NB4 (cell line): ENCODE data around the gene ARRB2.

Experiments
- DNase-seq: peaks from one replicate; pipeline ENCODE4 v3.0.0; 2010; ENCODE audit warnings: low read depth
- H3K4me3 ChIP-seq: one replicate; pipeline ENCODE4 v1.5.1; 2011; ENCODE audit warnings: mild to moderate bottlenecking, low read depth, low read length, moderate library complexity
- MYC ChIP-seq: IDR thresholded peaks from 2 replicates; pipeline ENCODE4 v1.6.1; 2011; ENCODE audit warnings: low read depth, low read length
- POLR2A ChIP-seq: IDR thresholded peaks from 2 replicates; pipeline ENCODE4 v1.6.1; 2011; ENCODE audit warnings: mild to moderate bottlenecking; ENCODE audit not compliant: insufficient read length; ENCODE audit errors: extremely low read depth
- TF ChIP-seq, protein P1 (sequence below): IDR thresholded peaks from 2 replicates; pipeline ENCODE4 v1.6.1; 2011; ENCODE audit warnings: low read depth, low read length
- TF ChIP-seq, protein P2 (sequence below): IDR thresholded peaks from one replicate; pipeline ENCODE4 v1.5.1; 2012; ENCODE audit warnings: low read depth, low read length

ARRB2 gene

DNA sequence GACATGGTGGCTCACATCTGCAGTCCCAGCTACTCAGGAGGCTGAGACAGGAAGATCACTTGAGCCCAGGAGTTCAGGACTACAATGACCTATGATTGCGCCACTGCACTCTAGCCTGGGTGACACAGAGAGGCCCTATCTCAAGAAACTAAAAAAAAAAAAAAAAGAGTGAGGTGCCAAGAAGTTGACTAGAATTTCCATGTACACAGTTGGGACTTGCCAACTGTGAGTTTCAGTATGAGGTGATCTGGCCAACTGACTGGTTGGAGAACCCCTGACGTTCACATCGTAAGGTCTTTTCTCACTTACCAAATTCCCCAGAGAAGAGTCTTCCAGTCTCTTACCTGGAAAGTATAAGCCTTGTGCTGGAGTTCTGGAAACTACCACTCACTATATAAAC is 17.7 kb downstream of the ARRB2 start:
- TF ChIP-seq, protein P1, sequence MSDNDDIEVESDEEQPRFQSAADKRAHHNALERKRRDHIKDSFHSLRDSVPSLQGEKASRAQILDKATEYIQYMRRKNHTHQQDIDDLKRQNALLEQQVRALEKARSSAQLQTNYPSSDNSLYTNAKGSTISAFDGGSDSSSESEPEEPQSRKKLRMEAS = no peak
- no peak for TF ChIP-seq POLR2A
- TF ChIP-seq MYC = no peak
- TF ChIP-seq, protein P2, sequence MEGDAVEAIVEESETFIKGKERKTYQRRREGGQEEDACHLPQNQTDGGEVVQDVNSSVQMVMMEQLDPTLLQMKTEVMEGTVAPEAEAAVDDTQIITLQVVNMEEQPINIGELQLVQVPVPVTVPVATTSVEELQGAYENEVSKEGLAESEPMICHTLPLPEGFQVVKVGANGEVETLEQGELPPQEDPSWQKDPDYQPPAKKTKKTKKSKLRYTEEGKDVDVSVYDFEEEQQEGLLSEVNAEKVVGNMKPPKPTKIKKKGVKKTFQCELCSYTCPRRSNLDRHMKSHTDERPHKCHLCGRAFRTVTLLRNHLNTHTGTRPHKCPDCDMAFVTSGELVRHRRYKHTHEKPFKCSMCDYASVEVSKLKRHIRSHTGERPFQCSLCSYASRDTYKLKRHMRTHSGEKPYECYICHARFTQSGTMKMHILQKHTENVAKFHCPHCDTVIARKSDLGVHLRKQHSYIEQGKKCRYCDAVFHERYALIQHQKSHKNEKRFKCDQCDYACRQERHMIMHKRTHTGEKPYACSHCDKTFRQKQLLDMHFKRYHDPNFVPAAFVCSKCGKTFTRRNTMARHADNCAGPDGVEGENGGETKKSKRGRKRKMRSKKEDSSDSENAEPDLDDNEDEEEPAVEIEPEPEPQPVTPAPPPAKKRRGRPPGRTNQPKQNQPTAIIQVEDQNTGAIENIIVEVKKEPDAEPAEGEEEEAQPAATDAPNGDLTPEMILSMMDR = no peak
- DNase-seq = peak; percentile 72
- H3K4me3 ChIP-seq = no peak overlapping the region

- peak; percentile 87 for DNase-seq
- H3K4me3 ChIP-seq = no peak overlapping the region
- no peak for TF ChIP-seq MYC
- TF ChIP-seq, protein P2 = peak; percentile 29
- TF ChIP-seq, protein P1 = 0 out of 2 replicates have a peak, but pooled peaks have one; percentile 18
- no peak for TF ChIP-seq POLR2A
These were observed 22.7 kb downstream of the ARRB2 start for GRCh38 chr17:4733073-4733531.

DNA sequence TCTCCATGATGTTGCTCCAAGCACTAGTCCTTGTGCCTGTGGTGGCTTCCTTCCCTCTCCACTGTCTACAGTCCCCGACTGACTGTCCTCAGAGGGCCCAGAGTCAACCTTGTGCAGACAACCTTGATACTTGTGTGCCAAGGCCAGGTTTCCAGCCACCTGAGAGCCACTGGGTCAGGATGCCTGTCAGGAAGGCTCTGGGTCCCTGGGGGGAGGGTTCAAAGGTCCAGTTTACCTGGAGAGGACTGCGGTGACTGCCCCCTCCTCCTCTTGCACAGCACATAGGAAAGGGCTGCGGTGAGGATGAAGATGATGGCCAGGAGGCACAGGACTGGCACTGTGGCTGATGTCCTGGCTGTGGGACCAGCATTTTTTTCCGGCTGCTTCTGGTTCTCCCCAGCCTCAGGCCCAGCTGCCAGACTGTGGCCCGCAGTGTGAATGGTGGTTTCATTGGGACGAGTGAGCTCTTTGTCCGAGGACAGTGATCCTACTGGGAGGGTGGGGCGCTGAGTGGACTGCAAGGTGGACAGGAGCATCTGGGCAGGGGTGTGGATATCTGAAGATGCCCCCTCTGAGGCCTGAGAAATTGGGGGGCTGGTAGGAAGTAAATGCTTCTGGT is 24.5 kb downstream of the ARRB2 start:
- DNase-seq = no peak
- TF ChIP-seq, protein P2 = no peak
- no peak for TF ChIP-seq POLR2A
- TF ChIP-seq, protein P1 = no peak
- no peak for TF ChIP-seq MYC
- H3K4me3 ChIP-seq = no peak overlapping the region

GRCh38 chr17:4735876-4736651 is 25.6 kb downstream of the ARRB2 start:
- peak; percentile 52 for DNase-seq
- H3K4me3 ChIP-seq = no peak overlapping the region
- TF ChIP-seq MYC = no peak
- TF ChIP-seq, protein P1 = no peak
- TF ChIP-seq, protein P2 = no peak
- no peak for TF ChIP-seq POLR2A

- TF ChIP-seq, protein P1 = no peak
- no peak for TF ChIP-seq MYC
- TF ChIP-seq, protein P2 = no peak
- TF ChIP-seq POLR2A = no peak
- no peak overlapping the region for H3K4me3 ChIP-seq
- no peak for DNase-seq
These were observed 28.0 kb downstream of the ARRB2 start for GRCh38 chr17:4738136-4739121.
